ENCODE data around the gene SHB. TPM values are rescaled to one million over a fixed set of nuclear protein-coding genes. Genes with fewer than 3 reads are reported as not detected.
A peak's percentile ranks its signal among the peaks of the same experiment; 100 is the strongest.

Gene SHB
- total RNA-seq, 1 donor from 2014 or later: 13.3 TPM

- DNase-seq (ENCODE audit: low read depth): peak; percentile 100
Observed at GRCh38 chr9:37994639-37995347, 74.2 kb downstream of the SHB start.

GRCh38 chr9:37992924-37993349 lies 76.1 kb downstream of the SHB start:
- DNase-seq (ENCODE audit: low read depth): no peak

GRCh38 chr9:37990404-37991015 lies 78.5 kb downstream of the SHB start:
- DNase-seq (ENCODE audit: low read depth): no peak

- DNase-seq (ENCODE audit: low read depth): no peak
Observed at GRCh38 chr9:37989701-37990100, 79.3 kb downstream of the SHB start.

GRCh38 chr9:37988602-37989001 lies 80.4 kb downstream of the SHB start:
- DNase-seq (ENCODE audit: low read depth): no peak

- peak; percentile 83 for DNase-seq (ENCODE audit: low read depth)
Observed at GRCh38 chr9:37988041-37988440, 81.0 kb downstream of the SHB start.

DNA sequence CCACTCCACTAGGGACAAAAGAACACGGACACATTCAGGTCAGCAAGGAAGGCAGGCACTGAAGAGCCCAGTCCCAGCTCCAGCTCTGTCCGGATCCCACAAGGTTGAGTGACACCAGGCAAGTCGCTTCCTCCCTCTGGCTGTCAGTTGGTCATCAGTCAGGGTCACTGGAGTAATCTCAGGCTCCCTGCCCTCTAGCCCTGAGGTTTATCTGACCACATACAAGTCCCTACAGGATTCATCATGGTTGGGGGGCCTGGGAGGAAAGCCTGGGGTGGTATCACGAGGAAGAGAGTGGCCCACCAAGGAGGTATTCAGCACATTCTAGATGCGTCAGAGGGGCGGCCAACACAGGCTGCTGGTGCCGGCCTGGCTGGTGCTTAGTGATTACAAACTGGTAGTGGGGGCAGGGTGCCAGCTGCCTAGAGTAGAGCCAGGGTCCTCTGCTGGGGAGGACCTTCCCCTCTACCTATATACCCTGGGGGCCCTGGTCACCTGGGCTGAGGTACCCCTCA lies 81.5 kb downstream of the SHB start:
- no peak for DNase-seq (ENCODE audit: low read depth)

DNA sequence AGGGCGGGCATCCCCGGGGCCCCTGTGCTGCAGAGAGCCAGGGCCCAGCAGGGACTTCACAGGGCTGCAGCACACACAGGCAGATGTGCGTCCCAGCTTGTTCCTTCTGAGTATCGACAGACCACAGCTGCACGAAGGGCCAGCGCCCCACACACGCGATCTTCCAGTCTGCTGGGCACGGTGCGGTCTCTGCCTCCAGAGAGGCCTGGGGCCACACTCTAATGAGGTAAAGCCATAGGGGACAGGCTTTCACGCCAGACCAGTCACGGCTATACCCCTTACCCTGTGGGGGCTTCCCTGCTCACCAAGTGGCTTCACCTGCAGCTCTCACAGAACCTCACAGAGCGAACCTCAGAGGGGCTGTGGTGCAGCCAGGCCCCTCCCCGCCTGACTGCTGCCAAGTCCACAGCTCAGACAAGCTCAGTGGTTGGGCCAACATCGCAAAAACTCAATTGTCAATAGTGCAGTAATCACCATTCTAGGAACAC lies 82.2 kb downstream of the SHB start:
- no peak for DNase-seq (ENCODE audit: low read depth)

- DNase-seq (ENCODE audit: low read depth): no peak
Observed at GRCh38 chr9:37986001-37986400, 83.0 kb downstream of the SHB start.

DNA sequence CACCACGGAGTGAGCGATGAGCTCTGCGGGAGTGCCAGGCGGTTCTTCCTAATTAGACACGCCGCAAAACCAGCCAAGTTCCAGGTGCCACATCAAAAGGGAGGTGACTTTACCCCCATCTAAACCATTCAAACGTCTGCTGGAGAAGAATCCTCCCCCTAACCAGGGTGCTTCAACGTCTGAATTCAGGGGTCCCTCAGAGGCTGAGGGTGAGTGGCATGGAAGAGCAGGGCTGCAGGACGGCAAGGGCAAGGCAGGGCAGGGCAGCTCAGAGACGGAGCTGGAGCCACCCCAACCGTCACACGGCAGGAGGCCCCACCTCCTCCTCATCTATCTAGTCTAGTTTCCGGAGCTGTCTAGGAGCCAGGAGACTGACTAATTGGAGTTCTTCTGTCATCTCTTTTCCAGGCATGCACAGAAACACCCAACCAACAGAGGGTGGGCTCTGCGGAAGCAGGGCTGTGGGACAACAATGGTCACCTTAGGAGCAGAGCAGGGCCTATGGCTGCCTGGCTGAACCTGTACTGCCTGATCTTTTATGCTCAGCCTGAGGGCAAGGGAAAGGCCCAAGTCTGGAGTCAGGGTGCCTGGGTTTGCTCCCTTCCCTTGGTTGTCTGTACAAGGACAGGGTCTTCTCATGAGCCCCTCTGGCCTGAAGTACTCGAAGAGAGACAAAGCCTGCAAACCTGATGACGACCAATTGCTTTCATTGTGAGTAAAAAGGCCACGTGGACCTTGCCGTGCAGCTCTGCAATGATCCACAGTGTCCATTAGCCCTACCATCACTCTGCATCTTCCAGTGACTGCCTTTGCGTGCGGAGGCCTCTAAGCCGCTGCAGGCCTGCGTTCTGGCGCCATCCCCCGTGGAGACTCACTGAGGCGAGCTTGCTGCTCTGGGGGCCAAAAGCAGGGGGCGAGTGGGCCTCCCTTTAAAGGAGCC lies 84.1 kb downstream of the SHB start:
- no peak for DNase-seq (ENCODE audit: low read depth)

DNA sequence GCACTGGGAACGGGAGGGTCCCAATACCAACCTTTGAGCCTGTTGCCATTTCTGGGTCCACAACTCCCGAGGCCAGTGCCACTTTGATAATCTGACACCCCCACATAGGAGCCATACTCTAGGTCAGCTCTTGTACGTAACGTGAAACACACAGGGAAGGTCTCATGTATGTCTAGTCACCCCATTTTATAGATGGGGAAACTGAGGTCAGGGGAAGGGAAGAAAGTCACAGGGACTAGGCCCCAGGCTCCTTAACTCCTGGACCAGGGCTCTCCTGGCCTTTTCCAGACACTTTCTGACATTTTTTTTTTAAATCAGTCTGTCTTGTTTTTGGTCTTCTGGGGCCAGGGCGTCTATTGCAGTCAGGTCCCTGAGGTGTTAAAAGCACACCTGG lies 84.8 kb downstream of the SHB start:
- DNase-seq (ENCODE audit: low read depth): no peak

GRCh38 chr9:37983381-37984067 lies 85.5 kb downstream of the SHB start:
- no peak for DNase-seq (ENCODE audit: low read depth)

- DNase-seq (ENCODE audit: low read depth): no peak
Observed at GRCh38 chr9:37979844-37980243, 89.2 kb downstream of the SHB start.

DNA sequence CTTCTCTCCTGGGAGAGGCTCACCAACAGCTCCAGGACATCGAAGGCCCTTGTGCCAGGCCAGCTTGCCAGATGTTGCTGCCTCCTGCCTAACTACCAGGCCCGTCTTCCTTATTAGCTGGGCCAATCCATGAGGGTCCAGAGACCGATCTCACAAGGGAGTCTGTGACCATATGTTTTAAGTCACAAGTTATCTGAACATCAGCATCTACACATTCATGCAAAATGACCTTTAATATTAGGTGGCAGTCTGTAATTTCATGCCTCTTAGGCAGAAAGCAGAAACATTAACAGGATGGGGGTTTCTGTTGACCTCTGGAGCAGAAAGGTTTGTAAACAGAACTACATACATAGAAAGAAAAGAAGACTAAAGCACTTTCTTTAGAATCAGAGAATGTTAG lies 90.0 kb downstream of the SHB start:
- no peak for DNase-seq (ENCODE audit: low read depth)

DNA sequence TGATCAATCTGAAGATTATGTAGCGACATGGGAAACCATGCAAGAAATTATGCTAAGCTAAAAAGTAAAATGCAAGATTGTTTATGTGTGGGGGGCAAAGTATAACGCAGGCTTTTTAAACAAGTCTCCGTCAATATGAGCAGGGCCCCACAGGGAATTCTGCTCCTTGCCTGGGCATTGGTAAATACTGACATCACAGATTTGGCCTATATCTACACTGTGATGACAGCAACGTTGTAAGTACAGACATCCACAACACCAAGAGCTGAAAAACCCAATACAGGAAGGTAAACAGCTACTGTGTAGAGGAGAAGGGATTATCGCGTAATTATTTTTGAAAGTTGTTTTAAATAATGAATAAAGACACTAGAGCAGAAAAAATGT lies 90.6 kb downstream of the SHB start:
- no peak for DNase-seq (ENCODE audit: low read depth)

DNA sequence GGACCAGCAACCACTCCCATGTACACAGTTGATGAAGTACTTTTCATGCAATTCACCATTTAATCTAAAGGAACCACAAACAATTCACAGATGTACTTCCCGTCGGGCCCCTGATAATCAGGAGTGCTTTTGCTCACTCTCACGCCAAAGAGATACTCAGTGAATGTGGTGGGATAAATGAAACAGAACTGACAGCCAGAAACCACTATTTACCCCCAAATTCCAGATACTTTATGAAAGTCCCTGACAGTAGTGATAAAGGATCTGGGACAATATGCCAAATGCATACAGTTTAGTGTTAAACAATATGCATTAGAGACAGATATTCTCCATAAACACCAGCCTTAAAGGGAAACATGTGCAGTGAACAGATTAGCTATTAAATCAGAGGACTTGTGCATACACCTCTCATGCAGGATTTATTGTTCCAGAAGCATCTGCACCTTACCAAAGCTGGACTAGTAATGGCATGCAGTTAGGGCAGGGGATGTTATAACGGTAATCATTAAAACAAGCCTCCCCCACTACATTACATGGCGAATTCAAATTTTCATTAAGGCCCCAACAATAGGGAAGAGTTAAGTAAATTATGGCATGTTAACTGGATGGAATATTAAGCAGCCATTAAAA lies 91.1 kb downstream of the SHB start:
- DNase-seq (ENCODE audit: low read depth): no peak

DNA sequence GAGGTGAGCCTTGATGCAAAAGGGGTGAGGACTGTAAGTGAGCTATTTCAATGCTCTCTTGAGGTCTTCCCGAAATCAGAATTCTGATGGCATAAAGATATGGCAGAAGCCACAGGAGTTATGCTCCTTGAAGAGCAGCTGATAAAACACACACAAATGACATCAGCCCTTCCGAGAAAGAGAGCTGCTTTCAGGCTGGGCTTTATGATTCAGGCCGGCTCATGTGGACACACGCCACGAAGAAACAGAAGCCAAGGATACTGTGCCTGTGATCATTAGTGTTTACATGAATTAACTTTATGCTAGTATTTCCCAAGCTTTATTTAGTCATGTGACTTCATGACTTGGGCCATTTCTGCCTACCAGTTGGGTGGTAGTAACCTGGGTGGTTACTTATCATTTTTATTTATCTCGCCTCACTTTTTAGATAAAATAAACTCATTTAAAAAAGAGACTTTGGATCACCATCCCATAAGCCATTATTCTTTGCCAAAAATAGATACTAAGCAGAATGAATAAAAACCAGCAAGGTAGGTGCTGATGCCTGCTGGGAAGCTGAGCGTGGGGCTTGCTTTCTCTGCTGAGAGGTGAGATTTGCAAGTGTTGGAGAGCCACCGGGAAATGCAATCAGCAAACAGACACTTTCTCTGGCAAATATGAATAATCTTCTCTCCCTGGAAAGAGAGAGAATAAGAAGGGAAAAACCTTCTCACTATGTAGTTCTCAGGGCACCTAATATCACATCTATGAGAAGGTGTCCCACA lies 92.1 kb downstream of the SHB start:
- DNase-seq (ENCODE audit: low read depth): peak; percentile 86

- DNase-seq (ENCODE audit: low read depth): no peak
Observed at GRCh38 chr9:37975639-37976038, 93.4 kb downstream of the SHB start.

DNA sequence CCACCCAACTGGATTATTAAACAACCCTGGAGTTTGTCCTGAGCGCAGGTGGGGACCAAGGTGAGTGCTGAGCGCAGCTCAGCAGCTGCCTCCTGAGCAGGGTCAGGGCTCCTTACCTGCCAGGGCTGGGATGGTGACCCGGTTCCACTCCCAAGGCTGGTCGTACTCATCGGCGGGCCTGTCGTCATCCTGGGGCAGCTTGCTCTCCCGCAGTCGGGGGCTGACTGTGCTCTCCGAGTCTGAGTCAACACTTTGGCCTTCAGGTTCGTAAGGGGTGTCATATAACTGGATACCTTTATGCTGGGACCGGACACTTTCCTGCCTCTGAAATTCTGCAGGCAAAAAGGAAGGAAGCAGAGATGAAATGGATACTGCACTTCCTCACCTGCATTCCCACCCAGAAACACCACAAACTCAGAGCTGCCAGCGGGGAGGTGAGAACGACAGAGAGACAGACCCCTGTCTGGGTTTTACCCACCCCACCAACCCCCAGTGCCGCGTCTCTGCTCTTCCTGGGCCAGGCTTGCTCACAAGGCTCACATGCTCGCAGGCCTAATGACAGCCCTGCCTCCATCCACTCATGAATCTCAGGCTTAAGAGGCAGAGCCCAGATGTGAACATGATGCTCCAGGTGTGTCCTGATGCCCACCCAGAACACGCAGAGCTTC lies 94.4 kb downstream of the SHB start:
- no peak for DNase-seq (ENCODE audit: low read depth)

Measured in myocyte (in vitro differentiated cells).